Endothelial cell of umbilical vein (primary cell): ENCODE data around the gene GSC2. TPM values are rescaled to one million over a fixed set of nuclear protein-coding genes. Genes with fewer than 3 reads are reported as not detected.
A peak's percentile ranks its signal among the peaks of the same experiment; 100 is the strongest.

Experiments used
- BruUV-seq: library from RNA; stranded (reverse); fragments of 400-500 nt; replicated peaks from 2 replicates; lab custom pipeline; 2021; lab: Mats Ljungman, UMichigan
- CTCF ChIA-PET: fragments of 300-600, 350-600 bp; sonication (Branson Sonifier 250); formaldehyde crosslinking; loops from one replicate; lab custom pipeline; 2021; ENCODE audit warnings: antibody characterized with exemption, inconsistent platforms; lab: Charles Lee
- POLR2A ChIA-PET: fragments of 300-600, 350-600 bp; sonication (Branson Sonifier 250); formaldehyde crosslinking; loops from one replicate; lab custom pipeline; 2021; ENCODE audit warnings: antibody characterized with exemption, inconsistent platforms; lab: Charles Lee
- DNase-seq: peaks from one replicate; pipeline ENCODE4 v3.0.0-alpha.2; 2011; ENCODE audit warnings: low read depth, low spot score
- FAIRE-seq: peaks from 2 replicates; lab custom pipeline; 2011; peaks lifted over from hg19 to GRCh38; lab: Jason Lieb, UNC
- H2AFZ ChIP-seq: 2 replicates; pipeline ENCODE4 v1.6.0; 2012; ENCODE audit warnings: low read depth, low read length, control low read depth, inconsistent platforms
- H3K27ac ChIP-seq: 2 replicates; pipeline ENCODE4 v1.5.1; 2011; ENCODE audit warnings: low read depth, mild to moderate bottlenecking, control low read depth, low read length, moderate library complexity; ENCODE audit not compliant: insufficient read depth
- H3K27me3 ChIP-seq, 2 experiments: 2 replicates each; pipeline versions ENCODE4 v1.6.0 to v1.6.1; 2011; ENCODE audit warnings: low read length in 2 of 2, mixed read lengths in 1 of 2; ENCODE audit not compliant: control insufficient read depth in 2 of 2, insufficient read depth in 2 of 2
- H3K36me3 ChIP-seq, 2 experiments: 2 replicates in 1 of 2; 3 replicates in 1 of 2; pipeline ENCODE4 v1.5.1; 2011; ENCODE audit warnings: low read length in 2 of 2, mild to moderate bottlenecking in 1 of 2, moderate library complexity in 1 of 2; ENCODE audit not compliant: control insufficient read depth in 2 of 2, insufficient read depth in 2 of 2; ENCODE audit errors: extremely low read depth in 1 of 2
- H3K4me1 ChIP-seq: 3 replicates; pipeline ENCODE4 v1.5.1; 2011; ENCODE audit warnings: mild to moderate bottlenecking, low read length; ENCODE audit not compliant: control insufficient read depth, insufficient read depth; ENCODE audit errors: extremely low read depth
- H3K4me2 ChIP-seq: 2 replicates; pipeline ENCODE4 v1.6.1; 2011; ENCODE audit warnings: low read length, control low read depth, mixed read lengths; ENCODE audit not compliant: insufficient read depth
- H3K4me3 ChIP-seq, 3 experiments: fragments of 200-600 bp in 1 of 3; sonication (generic), shearing (Covaris generic) in 1 of 3; replicated peaks in 1 of 3; 2 replicates each; pipeline ENCODE4 v1.5.1; 2011 to 2016; ENCODE audit warnings: control low read depth in 3 of 3, low read length in 3 of 3, mild to moderate bottlenecking in 2 of 3, inconsistent platforms in 1 of 3, low read depth in 1 of 3, moderate library complexity in 1 of 3; ENCODE audit not compliant: insufficient read depth in 1 of 3
- H3K79me2 ChIP-seq: 2 replicates; pipeline ENCODE4 v1.6.0; 2012; ENCODE audit warnings: low read length, inconsistent platforms; ENCODE audit not compliant: control insufficient read depth, insufficient read depth
- H3K9ac ChIP-seq: replicated peaks from 2 replicates; pipeline ENCODE3; 2011; ENCODE audit warnings: low read length, control low read depth; ENCODE audit not compliant: insufficient read depth; ENCODE audit errors: extremely low read depth
- H3K9me1 ChIP-seq: replicated peaks from 3 replicates; pipeline ENCODE4 v1.6.0; 2011; ENCODE audit warnings: mild to moderate bottlenecking, low read length; ENCODE audit not compliant: control insufficient read depth, insufficient read depth; ENCODE audit errors: extremely low read depth
- H3K9me3 ChIP-seq: replicated peaks from 2 replicates; pipeline ENCODE4 v1.5.1; 2012; ENCODE audit warnings: low read length, inconsistent platforms; ENCODE audit not compliant: control insufficient read depth, insufficient read depth
- H4K20me1 ChIP-seq: replicated peaks from 2 replicates; pipeline ENCODE3; 2011; ENCODE audit warnings: mild to moderate bottlenecking, low read length; ENCODE audit not compliant: control insufficient read depth, insufficient read depth; ENCODE audit errors: extremely low read depth
- EZH2 ChIP-seq: IDR thresholded peaks from 2 replicates; pipeline ENCODE4 v1.6.1; 2012; ENCODE audit warnings: borderline replicate concordance, low read depth, mild to moderate bottlenecking, moderate library complexity, low read length, inconsistent platforms; ENCODE audit not compliant: severe bottlenecking
- FOS ChIP-seq: IDR thresholded peaks from 2 replicates; pipeline ENCODE4 v1.6.1; 2011; ENCODE audit warnings: mild to moderate bottlenecking, low read length, moderate library complexity, borderline replicate concordance; ENCODE audit not compliant: insufficient read depth
- GATA2 ChIP-seq: IDR thresholded peaks from 2 replicates; pipeline ENCODE4 v1.7.0; 2011; ENCODE audit warnings: low read depth, mild to moderate bottlenecking, moderate library complexity, mixed read lengths, low read length; ENCODE audit not compliant: insufficient read length, insufficient read depth
- JUN ChIP-seq: IDR thresholded peaks from 2 replicates; pipeline ENCODE4 v1.6.1; 2011; ENCODE audit warnings: borderline replicate concordance, low read depth; ENCODE audit not compliant: insufficient read length, insufficient read depth
- MYC ChIP-seq: IDR thresholded peaks from one replicate; pipeline ENCODE4 v1.6.1; 2011; ENCODE audit warnings: mild to moderate bottlenecking, low read depth, low read length
- POLR2A ChIP-seq: IDR thresholded peaks from 2 replicates; pipeline ENCODE4 v1.6.1; 2012; ENCODE audit warnings: low read depth, mild to moderate bottlenecking, control low read depth, low read length
- POLR2AphosphoS5 ChIP-seq: IDR thresholded peaks from 2 replicates; pipeline ENCODE4 v1.6.1; 2012; ENCODE audit warnings: low read depth, mild to moderate bottlenecking, control low read depth, low read length, moderate library complexity; ENCODE audit not compliant: insufficient read depth
- dilution Hi-C: fragments of 300-500 bp; cut with MboI; formaldehyde crosslinking; loops from one replicate; pipeline ENCODE4 v1.15.0; 2019; ENCODE audit warnings: low sequenced_read_pairs; ENCODE audit not compliant: extremely low pct_ligation_motif_present
- intact Hi-C: fragments of 100-400 bp; cut with micrococcal nuclease; formaldehyde crosslinking; loops from one replicate; pipeline ENCODE4 v1.10.0; 2022
- polyA plus RNA-seq, 4 experiments: library from polyadenylated mRNA; depleted of rRNA in 3 of 4; stranded (reverse) in 3 of 4; unstranded in 1 of 4; fragments of >200 nt; gene quantifications; 2 replicates each; pipeline versions ENCODE4 v1.2.1 to v1.2.3, GENCODE V29; 2011 to 2012; ENCODE audit warnings: missing spikeins in 1 of 4
- total RNA-seq: library from RNA; stranded (reverse); gene quantifications from 2 replicates; pipeline ENCODE4 v1.2.3, GENCODE V29; 2021
- TF ChIP-seq, protein P1 (sequence below): IDR thresholded peaks from 2 replicates; pipeline ENCODE4 v1.6.1; 2011; ENCODE audit not compliant: insufficient read depth, insufficient read length
- TF ChIP-seq, protein P2 (sequence below), 2 donors: IDR thresholded peaks; 1 replicate in 1 of 2; 2 replicates in 1 of 2; pipeline ENCODE4 v1.5.1; 2011; ENCODE audit warnings: low read length in 2 of 2, mild to moderate bottlenecking in 2 of 2, moderate library complexity in 2 of 2, control low read depth in 1 of 2, inconsistent platforms in 1 of 2, low read depth in 1 of 2; ENCODE audit not compliant: insufficient read depth in 1 of 2; ENCODE audit errors: extremely low read depth in 1 of 2

Gene GSC2
- total and polyA plus RNA-seq, 2 donors (not counting 3 experiments of a cell fraction or from before 2014, with no cell fraction given): not detected

DNA sequence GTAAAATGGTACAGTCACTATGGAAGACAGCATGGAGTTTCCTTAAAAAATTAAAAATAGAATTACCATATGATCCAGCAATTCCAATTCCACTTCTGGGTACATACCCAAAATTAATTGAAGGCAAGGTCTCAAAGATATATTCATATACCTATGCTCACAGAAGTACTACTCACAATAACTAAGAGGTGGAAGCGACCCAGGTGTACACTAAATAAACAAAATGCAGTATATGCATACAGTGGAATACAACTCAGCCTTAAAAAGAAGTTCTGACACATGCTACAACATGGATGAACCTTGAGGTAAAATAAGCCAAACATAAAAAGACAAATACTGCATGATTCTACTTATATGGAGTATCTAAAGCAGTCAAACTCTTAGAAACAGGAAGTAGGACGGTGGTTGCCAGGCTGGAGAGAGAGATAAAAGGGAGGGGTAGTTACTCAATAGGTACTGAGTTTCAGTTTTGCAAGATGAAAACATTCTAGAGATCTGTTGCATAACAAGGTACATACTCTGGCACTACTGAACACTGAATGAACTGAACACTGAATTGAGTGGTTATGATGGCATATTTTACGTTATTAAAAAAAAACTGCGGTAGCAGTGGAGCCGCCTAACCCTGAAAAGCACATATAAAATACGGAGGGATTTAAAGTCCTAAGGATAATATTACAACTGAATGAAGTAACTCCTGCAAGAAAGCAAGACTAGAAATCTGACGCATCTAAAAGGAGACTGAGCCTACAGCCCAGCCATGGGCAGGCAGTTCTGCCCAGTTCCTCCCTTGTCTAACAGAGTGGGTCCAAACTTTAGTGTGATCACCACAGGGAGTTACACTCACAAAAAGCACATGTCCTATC is 40.7 kb downstream of the GSC2 start:
- DNase-seq (peak; percentile 28), FAIRE-seq (peak; percentile 44)
- ChIA-PET POLR2A (no interaction called here), CTCF (no interaction called here)
- peaks cover 3% of the 10 kb centered on the region for H4K20me1 ChIP-seq
- H3K4me1 ChIP-seq: no peaks in the 10 kb centered on the region
- H3K4me3 ChIP-seq: no peak overlapping the region
- dilution Hi-C loops (no loop called here), intact Hi-C loops (no loop called here)
- H3K79me2 ChIP-seq: peaks cover 59% of the 10 kb centered on the region
- H3K36me3 ChIP-seq: no peaks in the 10 kb centered on the region
- BruUV-seq: no TSS peak
- no peaks in the 10 kb centered on the region for H3K9me1 ChIP-seq
- no peak overlapping the region for H3K4me2 ChIP-seq
- no peaks in the 10 kb centered on the region for H3K9me3 ChIP-seq
- TF ChIP-seq POLR2A: no peak
- TF ChIP-seq GATA2: no peak
- no peak for TF ChIP-seq POLR2AphosphoS5
- TF ChIP-seq FOS: no peak
- TF ChIP-seq JUN: no peak
- TF ChIP-seq, protein P1, sequence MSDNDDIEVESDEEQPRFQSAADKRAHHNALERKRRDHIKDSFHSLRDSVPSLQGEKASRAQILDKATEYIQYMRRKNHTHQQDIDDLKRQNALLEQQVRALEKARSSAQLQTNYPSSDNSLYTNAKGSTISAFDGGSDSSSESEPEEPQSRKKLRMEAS: no peak
- no peak for TF ChIP-seq EZH2
- TF ChIP-seq MYC: no peak
- TF ChIP-seq, protein P2, sequence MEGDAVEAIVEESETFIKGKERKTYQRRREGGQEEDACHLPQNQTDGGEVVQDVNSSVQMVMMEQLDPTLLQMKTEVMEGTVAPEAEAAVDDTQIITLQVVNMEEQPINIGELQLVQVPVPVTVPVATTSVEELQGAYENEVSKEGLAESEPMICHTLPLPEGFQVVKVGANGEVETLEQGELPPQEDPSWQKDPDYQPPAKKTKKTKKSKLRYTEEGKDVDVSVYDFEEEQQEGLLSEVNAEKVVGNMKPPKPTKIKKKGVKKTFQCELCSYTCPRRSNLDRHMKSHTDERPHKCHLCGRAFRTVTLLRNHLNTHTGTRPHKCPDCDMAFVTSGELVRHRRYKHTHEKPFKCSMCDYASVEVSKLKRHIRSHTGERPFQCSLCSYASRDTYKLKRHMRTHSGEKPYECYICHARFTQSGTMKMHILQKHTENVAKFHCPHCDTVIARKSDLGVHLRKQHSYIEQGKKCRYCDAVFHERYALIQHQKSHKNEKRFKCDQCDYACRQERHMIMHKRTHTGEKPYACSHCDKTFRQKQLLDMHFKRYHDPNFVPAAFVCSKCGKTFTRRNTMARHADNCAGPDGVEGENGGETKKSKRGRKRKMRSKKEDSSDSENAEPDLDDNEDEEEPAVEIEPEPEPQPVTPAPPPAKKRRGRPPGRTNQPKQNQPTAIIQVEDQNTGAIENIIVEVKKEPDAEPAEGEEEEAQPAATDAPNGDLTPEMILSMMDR (IDR thresholded peaks at IDR 0.05; ENCODE audit: extremely low read depth in 1 of 2, insufficient read depth in 1 of 2, low read depth in 1 of 2, low read length in 2 of 2): no peak
- H3K9ac ChIP-seq: no peak overlapping the region
- H3K27me3 ChIP-seq: no peaks in the 10 kb centered on the region
- no peak overlapping the region for H2AFZ ChIP-seq
- H3K27ac ChIP-seq: no peak overlapping the region
